COR-L47 (cell line): Measurements from ENCODE around the gene CLEC9A.

Experiments
- DNase-seq: peaks from one replicate; lab custom pipeline; 2025; lab: John Stamatoyannopoulos, UW

The CLEC9A gene

GRCh38 chr12:10110256-10110844, 79.9 kb downstream of the CLEC9A start:
- DNase-seq, result no peak

GRCh38 chr12:10111451-10111850, 81.0 kb downstream of the CLEC9A start:
- no peak for DNase-seq

- DNase-seq, result no peak
Measured at GRCh38 chr12:10113075-10113474, 82.6 kb downstream of the CLEC9A start.

GRCh38 chr12:10113920-10114319, 83.4 kb downstream of the CLEC9A start:
- no peak for DNase-seq

GRCh38 chr12:10115311-10115710, 84.8 kb downstream of the CLEC9A start:
- DNase-seq, result no peak
